Esophagus muscularis mucosa (tissue), 3 donors: ENCODE measurements around the gene PRKCE.
A peak's percentile ranks its signal among the peaks of the same experiment; 100 is the strongest.

Source experiments
- POLR2AphosphoS5 ChIP-seq, 2 donors: sonication (generic); formaldehyde crosslinking; IDR thresholded peaks; one replicate each; pipeline ENCODE4 v1.6.1; 2017; ENCODE audit warnings: antibody characterized with exemption in 2 of 2
- TF ChIP-seq, protein P1 (sequence below), 3 experiments: fragments of 200-600 bp in 2 of 3; fragments of 450-650 bp in 1 of 3; sonication (generic) in 2 of 3; IDR thresholded peaks; one replicate each; pipeline ENCODE4 v1.5.1; 2017 to 2019; ENCODE audit warnings: antibody characterized with exemption in 3 of 3, mild to moderate bottlenecking in 2 of 3, moderate library complexity in 1 of 3

DNA sequence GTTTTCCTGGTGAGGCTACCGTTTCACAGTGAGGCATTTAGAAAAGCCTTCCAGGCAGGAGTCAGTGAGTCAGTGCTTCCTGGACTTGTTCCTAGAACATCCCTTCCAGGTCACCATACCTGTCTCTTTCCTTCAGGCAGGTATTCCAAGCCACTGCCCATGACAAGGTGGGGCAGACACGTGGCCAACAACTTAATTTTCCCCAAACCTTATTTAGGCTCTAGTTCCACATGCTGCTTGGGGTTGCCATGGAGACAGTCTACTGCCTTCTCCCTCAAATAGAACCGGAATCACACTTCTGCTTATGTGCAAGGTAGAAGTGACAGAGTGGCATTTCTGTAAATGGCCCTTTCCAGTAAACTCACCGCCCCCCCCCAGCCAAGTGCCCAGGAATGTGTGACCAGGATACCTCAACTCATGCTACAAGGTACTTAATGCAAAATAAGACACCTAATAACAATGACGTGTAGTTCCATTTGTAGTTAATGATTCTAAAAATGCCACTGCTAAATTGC, 258.3 kb downstream of the PRKCE start:
- TF ChIP-seq, protein P1, sequence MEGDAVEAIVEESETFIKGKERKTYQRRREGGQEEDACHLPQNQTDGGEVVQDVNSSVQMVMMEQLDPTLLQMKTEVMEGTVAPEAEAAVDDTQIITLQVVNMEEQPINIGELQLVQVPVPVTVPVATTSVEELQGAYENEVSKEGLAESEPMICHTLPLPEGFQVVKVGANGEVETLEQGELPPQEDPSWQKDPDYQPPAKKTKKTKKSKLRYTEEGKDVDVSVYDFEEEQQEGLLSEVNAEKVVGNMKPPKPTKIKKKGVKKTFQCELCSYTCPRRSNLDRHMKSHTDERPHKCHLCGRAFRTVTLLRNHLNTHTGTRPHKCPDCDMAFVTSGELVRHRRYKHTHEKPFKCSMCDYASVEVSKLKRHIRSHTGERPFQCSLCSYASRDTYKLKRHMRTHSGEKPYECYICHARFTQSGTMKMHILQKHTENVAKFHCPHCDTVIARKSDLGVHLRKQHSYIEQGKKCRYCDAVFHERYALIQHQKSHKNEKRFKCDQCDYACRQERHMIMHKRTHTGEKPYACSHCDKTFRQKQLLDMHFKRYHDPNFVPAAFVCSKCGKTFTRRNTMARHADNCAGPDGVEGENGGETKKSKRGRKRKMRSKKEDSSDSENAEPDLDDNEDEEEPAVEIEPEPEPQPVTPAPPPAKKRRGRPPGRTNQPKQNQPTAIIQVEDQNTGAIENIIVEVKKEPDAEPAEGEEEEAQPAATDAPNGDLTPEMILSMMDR (IDR thresholded peaks at IDR 0.05): no peak
- TF ChIP-seq POLR2AphosphoS5 (IDR thresholded peaks at IDR 0.05): peak; percentile 7 to 29
